Measurements from ENCODE around the gene DHPS. TPM values are rescaled to one million over a fixed set of nuclear protein-coding genes. Genes with fewer than 3 reads are reported as not detected.
"Not testable (repeated sequence)": the region's sequence is repeated elsewhere in the genome, so short reads cannot be mapped to it uniquely, and the experiment has no call there.

The DHPS gene
- 10 to 100 TPM; 68.4 to 74.7 TPM for total RNA-seq
- long read RNA-seq, transcript DHPS-201 (9 exons, 1,363 nt): major isoform, 57 of 77 reads
- long read RNA-seq, partial matches to known transcripts: 4 of 77 reads
- long read RNA-seq, other reads (novel, unspliced or antisense): 12 of 77 reads

- peak; percentile 93 to 95 for DNase-seq
- intact Hi-C loops (cut with DNase I, micrococcal nuclease): no loop called here
- ATAC-seq: peak; percentile 88
Observed at GRCh38 chr19:12681074-12681987, at the start of gene DHPS. Gene DHPS (minus strand): TSS chr19:12681880. CDS start chr19:12681766, 114 bp downstream.

GRCh38 chr19:12731337-12731736 lies 49.7 kb upstream of the DHPS start:
- DNase-seq: no peak
- no peak for ATAC-seq
- intact Hi-C loops (cut with DNase I, micrococcal nuclease): no loop called here

- intact Hi-C loops (cut with DNase I, micrococcal nuclease): no loop called here
- no peak for DNase-seq
- ATAC-seq: no peak
Observed at GRCh38 chr19:12730064-12730463, 48.4 kb upstream of the DHPS start.

DNA sequence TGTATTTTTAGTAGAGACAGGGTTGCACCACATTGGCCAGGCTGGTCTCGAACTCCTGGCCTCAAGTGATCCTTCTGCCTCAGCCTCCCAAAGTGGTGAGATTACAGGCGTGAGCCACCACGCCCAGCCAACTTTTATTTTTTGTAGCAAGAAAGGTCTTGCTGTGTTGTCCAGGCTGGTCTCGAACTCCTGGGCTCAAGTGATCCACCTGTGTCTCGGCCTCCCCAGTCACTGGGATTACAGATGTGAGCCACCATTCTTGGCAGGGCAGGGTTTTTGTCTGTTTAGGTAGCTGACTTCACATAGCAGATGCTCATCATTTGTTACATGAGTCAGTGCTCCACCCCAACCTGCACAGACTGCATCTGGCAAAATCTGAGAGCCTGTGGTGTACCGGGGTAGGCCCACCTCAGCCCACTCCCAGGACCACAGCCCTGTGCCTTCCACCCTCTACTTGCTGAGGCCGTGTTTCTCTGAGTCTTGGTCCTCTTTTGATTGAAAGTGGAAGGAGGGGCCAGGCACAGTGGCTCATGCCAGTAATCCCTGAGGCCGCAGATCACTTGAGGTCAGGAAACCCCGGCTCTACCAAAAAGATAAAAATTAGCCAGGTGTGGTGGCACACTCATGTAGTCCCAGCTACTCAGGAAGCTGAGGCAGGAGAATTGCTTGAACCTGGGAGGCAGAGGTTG lies 46.2 kb upstream of the DHPS start:
- DNase-seq: no peak
- no peak for ATAC-seq
- intact Hi-C loops (cut with DNase I, micrococcal nuclease): no loop called here

DNA sequence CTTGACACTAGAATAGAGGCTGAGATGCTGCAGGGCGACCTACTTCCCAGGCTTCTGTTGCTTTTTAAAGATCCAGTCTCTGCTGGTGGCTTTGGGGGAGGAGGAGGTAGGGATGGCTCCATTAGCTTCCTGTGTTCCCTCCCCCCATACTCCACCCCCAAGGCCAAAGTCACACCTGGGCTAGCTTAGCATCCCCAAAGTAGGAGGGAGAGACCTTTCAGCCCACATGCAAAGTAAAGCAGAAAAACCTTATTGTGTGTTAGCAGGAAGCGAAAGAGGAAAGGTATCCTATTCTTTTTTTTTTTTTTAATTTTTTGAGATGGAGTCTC lies 45.3 kb upstream of the DHPS start:
- ATAC-seq (no peak), DNase-seq (no peak)
- intact Hi-C loops (cut with DNase I, micrococcal nuclease): no loop called here

DNA sequence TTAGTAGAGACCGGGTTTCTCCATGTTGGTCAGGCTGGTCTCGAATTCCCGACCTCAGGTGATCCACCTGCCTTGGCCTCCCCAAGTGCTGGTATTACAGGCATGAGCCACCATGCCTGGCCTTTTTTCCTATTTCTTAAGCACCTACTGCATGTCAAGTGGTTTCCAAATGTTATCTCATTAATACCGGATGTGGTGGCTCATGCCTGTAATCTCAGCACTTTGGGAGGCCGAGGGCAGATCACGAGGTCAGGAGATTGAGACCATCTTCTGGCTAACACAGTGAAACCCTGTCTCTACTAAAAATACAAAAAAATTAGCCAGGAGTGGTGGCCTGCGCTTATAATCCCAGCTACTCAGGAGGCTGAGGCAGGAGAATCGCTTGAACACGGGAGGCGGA lies 43.9 kb upstream of the DHPS start:
- ATAC-seq; DNase-seq; intact Hi-C loops (cut with DNase I, micrococcal nuclease): not testable (repeated sequence)

GRCh38 chr19:12723641-12724426 lies 42.2 kb upstream of the DHPS start, which contains the start of gene TNPO2:
Gene TNPO2 (minus strand): TSS chr19:12723932. CDS start chr19:12720977, 2,955 bp downstream.
- ATAC-seq (peak; percentile 55), DNase-seq (peak; percentile 68 to 69)
- intact Hi-C loops (cut with DNase I, micrococcal nuclease): no loop called here

DNA sequence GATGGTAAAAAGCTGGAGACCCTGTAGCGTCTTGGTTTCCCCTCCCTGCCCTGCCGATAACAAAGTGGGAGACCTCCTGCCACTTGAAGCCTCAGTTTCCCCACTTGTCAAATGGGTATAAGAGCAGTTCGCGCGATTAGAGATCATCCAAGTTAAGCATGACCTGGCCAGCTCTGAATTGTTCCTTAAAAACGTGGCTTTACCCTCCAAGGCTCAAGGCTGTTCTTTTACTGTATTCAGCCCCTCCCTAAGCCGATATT lies 41.6 kb upstream of the DHPS start:
- intact Hi-C loops (cut with DNase I, micrococcal nuclease): no loop called here
- ATAC-seq: no peak
- no peak for DNase-seq

- intact Hi-C loops (cut with DNase I, micrococcal nuclease): no loop called here
- ATAC-seq (peak; percentile 90), DNase-seq (peak; percentile 96 to 99)
Observed at GRCh38 chr19:12722566-12723380, 41.1 kb upstream of the DHPS start.

- ATAC-seq (peak; percentile 64), DNase-seq (peak; percentile 75 to 78)
- intact Hi-C loops (cut with DNase I, micrococcal nuclease): no loop called here
Observed at GRCh38 chr19:12721656-12722565, 40.2 kb upstream of the DHPS start.

GRCh38 chr19:12720851-12721655 lies 39.4 kb upstream of the DHPS start:
- ATAC-seq (no peak), DNase-seq (peak in 1 of 2 donors; percentile 36)
- intact Hi-C loops (cut with DNase I, micrococcal nuclease): no loop called here

GRCh38 chr19:12720296-12720695 lies 38.6 kb upstream of the DHPS start:
- ATAC-seq (no peak), DNase-seq (no peak)
- intact Hi-C loops (cut with DNase I, micrococcal nuclease): no loop called here

- ATAC-seq: no peak
Observed at GRCh38 chr19:12715929-12716328, 34.2 kb upstream of the DHPS start.

GRCh38 chr19:12715102-12715501 lies 33.4 kb upstream of the DHPS start:
- ATAC-seq: no peak
- intact Hi-C loops (cut with DNase I, micrococcal nuclease): no loop called here

More at GRCh38 chr19:12715929-12716328, 34.2 kb upstream of the DHPS start:
- DNase-seq: no peak
- intact Hi-C loops (cut with DNase I, micrococcal nuclease): no loop called here

DNA sequence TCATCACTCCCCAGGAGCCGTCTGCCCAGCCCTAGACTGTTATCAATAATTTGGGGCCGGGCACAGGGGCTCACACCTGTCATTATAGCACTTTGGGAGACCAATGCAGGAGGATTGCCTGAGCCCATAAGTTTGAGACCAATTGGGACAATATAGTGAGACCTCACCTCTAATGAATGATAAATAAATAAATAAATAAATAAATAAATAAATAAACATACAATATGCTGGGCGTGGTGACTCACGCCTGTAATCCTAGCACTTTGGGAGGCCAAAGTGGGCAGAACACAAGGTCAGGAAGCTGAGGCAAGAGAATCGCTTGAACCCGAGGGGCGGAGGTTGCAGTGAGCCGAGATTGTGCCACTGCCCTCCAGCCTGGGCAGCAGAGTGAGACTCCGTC lies 31.6 kb upstream of the DHPS start:
- ATAC-seq; DNase-seq; intact Hi-C loops (cut with DNase I, micrococcal nuclease): not testable (repeated sequence)

More at GRCh38 chr19:12715102-12715501, 33.4 kb upstream of the DHPS start:
- no peak for DNase-seq

GRCh38 chr19:12712077-12712476 lies 30.4 kb upstream of the DHPS start:
- peak in 1 of 2 donors; percentile 38 for DNase-seq
- intact Hi-C loops (cut with DNase I, micrococcal nuclease); ATAC-seq: not testable (repeated sequence)

GRCh38 chr19:12711187-12711586 lies 29.5 kb upstream of the DHPS start:
- DNase-seq (no peak), ATAC-seq (no peak)
- intact Hi-C loops (cut with DNase I, micrococcal nuclease): no loop called here
